ENCODE results near the gene ZNF462.

Gene ZNF462

DNA sequence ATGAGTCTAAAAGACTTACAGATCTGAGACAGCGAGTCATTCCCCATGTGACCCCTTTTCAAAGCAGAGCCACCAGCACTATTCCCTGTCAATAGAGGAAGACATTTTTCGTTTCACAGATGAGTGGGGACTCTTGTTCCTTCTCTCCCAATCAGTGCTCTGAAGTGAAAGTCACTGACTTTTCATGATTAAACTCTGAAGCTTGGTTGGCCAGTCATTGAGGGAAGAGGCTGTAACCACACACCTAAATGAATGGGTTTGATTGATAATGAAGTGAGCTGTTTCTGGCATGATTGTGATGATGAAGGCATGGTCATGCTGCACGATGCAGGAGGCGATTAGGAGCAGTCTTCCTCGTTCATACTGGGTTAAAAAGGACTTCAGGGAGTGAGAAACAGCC is 171.9 kb downstream of the ZNF462 start:
- Histone ChIP-seq H3K27me3 (ENCODE audit: insufficient read depth, insufficient read length) (no peaks in the 10 kb centered on the region), H3K4me3 (ENCODE audit: insufficient read length, low read depth) (no peak overlapping the region), H3K9me3 (ENCODE audit: insufficient read depth, low read length) (no peaks in the 10 kb centered on the region), H3K9ac (ENCODE audit: insufficient read length, low read depth) (no peak overlapping the region), H3K36me3 (ENCODE audit: insufficient read depth, insufficient read length, low read length) (no peaks in the 10 kb centered on the region), H3K4me1 (ENCODE audit: insufficient read depth, insufficient read length) (no peaks in the 10 kb centered on the region)
- no peak for DNase-seq (ENCODE audit: low read depth, low spot score)
- TF ChIP-seq YY1 (IDR thresholded peaks at IDR 0.05; ENCODE audit: insufficient read depth, insufficient read length) (no peak), SUZ12 (IDR thresholded peaks at IDR 0.05; ENCODE audit: extremely low read depth, insufficient read depth, insufficient read length) (no peak), ZNF274 (IDR thresholded peaks at IDR 0.05; ENCODE audit: low read depth, low read length) (no peak)

DNA sequence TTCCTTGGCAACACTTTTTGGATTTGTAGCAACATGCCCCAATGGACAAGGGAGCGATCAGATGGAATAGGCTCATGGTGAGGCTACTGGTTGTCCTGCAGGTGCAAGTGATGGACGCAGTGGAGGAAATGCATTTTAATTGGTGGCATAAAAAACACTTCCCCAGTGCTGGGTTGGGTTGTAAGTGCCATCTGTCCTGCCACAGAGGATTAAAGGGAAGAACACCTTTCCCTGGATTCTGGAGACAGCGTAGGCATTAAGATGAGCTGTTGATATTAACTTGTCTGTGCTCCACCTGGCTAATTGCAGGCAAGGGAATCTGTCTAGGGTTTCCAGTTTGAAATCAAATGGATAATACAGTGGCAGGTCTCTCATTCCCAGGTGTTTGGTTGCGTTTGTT is 173.4 kb downstream of the ZNF462 start:
- Histone ChIP-seq H3K9ac (ENCODE audit: insufficient read length, low read depth) (no peak overlapping the region), H3K4me3 (ENCODE audit: insufficient read length, low read depth) (no peak overlapping the region), H3K9me3 (ENCODE audit: insufficient read depth, low read length) (no peaks in the 10 kb centered on the region), H3K4me1 (ENCODE audit: insufficient read depth, insufficient read length) (no peaks in the 10 kb centered on the region), H3K36me3 (ENCODE audit: insufficient read depth, insufficient read length, low read length) (no peaks in the 10 kb centered on the region), H3K27me3 (ENCODE audit: insufficient read depth, insufficient read length) (no peaks in the 10 kb centered on the region)
- no peak for DNase-seq (ENCODE audit: low read depth, low spot score)
- TF ChIP-seq YY1 (IDR thresholded peaks at IDR 0.05; ENCODE audit: insufficient read depth, insufficient read length) (no peak), SUZ12 (IDR thresholded peaks at IDR 0.05; ENCODE audit: extremely low read depth, insufficient read depth, insufficient read length) (no peak), ZNF274 (IDR thresholded peaks at IDR 0.05; ENCODE audit: low read depth, low read length) (no peak)

- Histone ChIP-seq H3K36me3 (ENCODE audit: insufficient read depth, insufficient read length, low read length) (no peaks in the 10 kb centered on the region), H3K4me1 (ENCODE audit: insufficient read depth, insufficient read length) (no peaks in the 10 kb centered on the region), H3K9ac (ENCODE audit: insufficient read length, low read depth) (no peak overlapping the region), H3K9me3 (ENCODE audit: insufficient read depth, low read length) (no peaks in the 10 kb centered on the region), H3K27me3 (ENCODE audit: insufficient read depth, insufficient read length) (no peaks in the 10 kb centered on the region), H3K4me3 (ENCODE audit: insufficient read length, low read depth) (no peak overlapping the region)
- TF ChIP-seq YY1 (IDR thresholded peaks at IDR 0.05; ENCODE audit: insufficient read depth, insufficient read length): no peak
- TF ChIP-seq ZNF274 (IDR thresholded peaks at IDR 0.05; ENCODE audit: low read depth, low read length): no peak
- no peak for TF ChIP-seq SUZ12 (IDR thresholded peaks at IDR 0.05; ENCODE audit: extremely low read depth, insufficient read depth, insufficient read length)
- DNase-seq (ENCODE audit: low read depth, low spot score): no peak
Measured at GRCh38 chr9:107039542-107039941, 176.6 kb downstream of the ZNF462 start.

- DNase-seq (ENCODE audit: low read depth, low spot score): no peak
- H3K9me3 ChIP-seq (ENCODE audit: insufficient read depth, low read length): no peaks in the 10 kb centered on the region
- H3K4me3 ChIP-seq (ENCODE audit: insufficient read length, low read depth): no peak overlapping the region
- H3K4me1 ChIP-seq (ENCODE audit: insufficient read depth, insufficient read length): peaks cover 2% of the 10 kb centered on the region
- H3K27me3 ChIP-seq (ENCODE audit: insufficient read depth, insufficient read length): no peaks in the 10 kb centered on the region
- TF ChIP-seq ZNF274 (IDR thresholded peaks at IDR 0.05; ENCODE audit: low read depth, low read length) (no peak), SUZ12 (IDR thresholded peaks at IDR 0.05; ENCODE audit: extremely low read depth, insufficient read depth, insufficient read length) (no peak), YY1 (IDR thresholded peaks at IDR 0.05; ENCODE audit: insufficient read depth, insufficient read length) (no peak)
- H3K36me3 ChIP-seq (ENCODE audit: insufficient read depth, insufficient read length, low read length): no peaks in the 10 kb centered on the region
- H3K9ac ChIP-seq (ENCODE audit: insufficient read length, low read depth): no peak overlapping the region
Measured at GRCh38 chr9:107042606-107043005, 179.6 kb downstream of the ZNF462 start.

- Histone ChIP-seq H3K9ac (ENCODE audit: insufficient read length, low read depth) (no peak overlapping the region), H3K36me3 (ENCODE audit: insufficient read depth, insufficient read length, low read length) (no peaks in the 10 kb centered on the region), H3K9me3 (ENCODE audit: insufficient read depth, low read length) (no peaks in the 10 kb centered on the region), H3K4me1 (ENCODE audit: insufficient read depth, insufficient read length) (peaks cover 2% of the 10 kb centered on the region), H3K4me3 (ENCODE audit: insufficient read length, low read depth) (no peak overlapping the region), H3K27me3 (ENCODE audit: insufficient read depth, insufficient read length) (no peaks in the 10 kb centered on the region)
- no peak for DNase-seq (ENCODE audit: low read depth, low spot score)
- TF ChIP-seq SUZ12 (IDR thresholded peaks at IDR 0.05; ENCODE audit: extremely low read depth, insufficient read depth, insufficient read length): no peak
- no peak for TF ChIP-seq ZNF274 (IDR thresholded peaks at IDR 0.05; ENCODE audit: low read depth, low read length)
- TF ChIP-seq YY1 (IDR thresholded peaks at IDR 0.05; ENCODE audit: insufficient read depth, insufficient read length): no peak
Measured at GRCh38 chr9:107043886-107044285, 180.9 kb downstream of the ZNF462 start.

GRCh38 chr9:107044872-107045271 is 181.9 kb downstream of the ZNF462 start:
- Histone ChIP-seq H3K9ac (ENCODE audit: insufficient read length, low read depth) (no peak overlapping the region), H3K4me3 (ENCODE audit: insufficient read length, low read depth) (no peak overlapping the region), H3K36me3 (ENCODE audit: insufficient read depth, insufficient read length, low read length) (no peaks in the 10 kb centered on the region), H3K27me3 (ENCODE audit: insufficient read depth, insufficient read length) (no peaks in the 10 kb centered on the region), H3K4me1 (ENCODE audit: insufficient read depth, insufficient read length) (peaks cover 4% of the 10 kb centered on the region), H3K9me3 (ENCODE audit: insufficient read depth, low read length) (no peaks in the 10 kb centered on the region)
- TF ChIP-seq SUZ12 (IDR thresholded peaks at IDR 0.05; ENCODE audit: extremely low read depth, insufficient read depth, insufficient read length) (no peak), ZNF274 (IDR thresholded peaks at IDR 0.05; ENCODE audit: low read depth, low read length) (no peak), YY1 (IDR thresholded peaks at IDR 0.05; ENCODE audit: insufficient read depth, insufficient read length) (no peak)
- no peak for DNase-seq (ENCODE audit: low read depth, low spot score)

GRCh38 chr9:107046692-107047091 is 183.7 kb downstream of the ZNF462 start:
- Histone ChIP-seq H3K27me3 (ENCODE audit: insufficient read depth, insufficient read length) (no peaks in the 10 kb centered on the region), H3K9me3 (ENCODE audit: insufficient read depth, low read length) (no peaks in the 10 kb centered on the region), H3K4me3 (ENCODE audit: insufficient read length, low read depth) (no peak overlapping the region), H3K9ac (ENCODE audit: insufficient read length, low read depth) (no peak overlapping the region), H3K4me1 (ENCODE audit: insufficient read depth, insufficient read length) (peaks cover 4% of the 10 kb centered on the region), H3K36me3 (ENCODE audit: insufficient read depth, insufficient read length, low read length) (no peaks in the 10 kb centered on the region)
- TF ChIP-seq SUZ12 (IDR thresholded peaks at IDR 0.05; ENCODE audit: extremely low read depth, insufficient read depth, insufficient read length): no peak
- no peak for TF ChIP-seq YY1 (IDR thresholded peaks at IDR 0.05; ENCODE audit: insufficient read depth, insufficient read length)
- no peak for TF ChIP-seq ZNF274 (IDR thresholded peaks at IDR 0.05; ENCODE audit: low read depth, low read length)
- DNase-seq (ENCODE audit: low read depth, low spot score): no peak
